ENCODE results near the gene ALK. TPM values are rescaled to one million over a fixed set of nuclear protein-coding genes. Genes with fewer than 3 reads are reported as not detected.
A peak's percentile ranks its signal among the peaks of the same experiment; 100 is the strongest.

ALK gene
- total and polyA plus RNA-seq, 2 donors (not counting 1 experiment from before 2014, with no cell fraction given), result under 0.01 to 0.02 TPM

DNA sequence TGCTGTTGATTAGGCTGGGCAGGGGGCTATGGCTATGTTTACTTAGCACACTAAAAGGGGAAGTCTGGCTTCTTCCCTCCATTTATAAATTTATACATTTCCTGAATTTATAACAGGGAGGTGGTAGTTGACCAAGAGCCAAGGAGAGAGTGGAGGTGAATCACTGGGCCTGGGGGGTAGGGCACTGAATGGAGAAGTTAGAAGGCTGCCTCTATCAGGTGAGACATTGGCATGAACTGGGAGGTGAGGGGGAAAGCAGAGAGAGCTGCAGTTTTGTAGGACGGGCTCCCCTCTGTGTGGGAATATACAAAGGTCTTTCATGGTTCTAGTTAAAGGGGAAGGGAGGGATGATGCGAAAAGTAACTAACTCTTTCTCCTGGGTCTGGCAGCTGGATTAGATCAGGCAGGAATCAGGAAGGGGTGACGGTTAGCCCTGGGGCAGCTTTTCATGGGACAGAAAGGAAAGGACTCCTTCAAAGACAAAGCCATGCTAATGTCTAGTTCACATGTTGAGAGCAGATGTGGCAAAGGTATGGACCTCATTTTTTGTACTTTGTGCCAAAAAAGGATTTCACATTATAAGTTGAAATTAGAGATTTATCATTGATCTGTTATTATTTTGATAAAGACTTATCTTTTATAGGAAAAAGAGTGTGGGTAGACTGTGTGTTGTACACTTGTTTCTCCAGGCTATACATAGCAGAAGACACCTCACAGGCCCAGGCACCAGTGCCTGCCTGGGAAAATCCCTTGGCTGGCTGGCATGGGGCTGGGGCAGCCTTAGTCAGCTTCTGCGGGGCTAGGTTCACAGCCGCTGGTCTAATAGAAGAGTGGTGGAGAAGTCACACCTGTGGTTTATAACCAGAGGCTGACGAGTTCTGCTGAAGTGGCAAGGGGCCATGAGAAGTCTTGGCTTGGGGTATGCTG is 647.4 kb downstream of the ALK start:
- peak in 1 of 2 donors; percentile 17 for DNase-seq (ENCODE audit: low read depth in 2 of 2)
- Histone ChIP-seq H3K79me2 (ENCODE audit: control insufficient read depth, insufficient read depth, low read length) (no peaks in the 10 kb centered on the region), H3K4me1 (ENCODE audit: control insufficient read depth, extremely low read depth, insufficient read depth, low read length) (no peaks in the 10 kb centered on the region), H3K27ac (ENCODE audit: insufficient read depth, low read length) (no peak overlapping the region), H3K27me3 (ENCODE audit: control insufficient read depth, insufficient read depth, low read length) (no peaks in the 10 kb centered on the region), H3K9me3 (ENCODE audit: control insufficient read depth, insufficient read depth, low read depth, low read length) (no peaks in the 10 kb centered on the region), H3K4me3 (replicated peaks in 1 of 4; ENCODE audit: control extremely low read depth in 1 of 4, insufficient read depth in 1 of 4, low read depth in 3 of 4, low read length in 4 of 4) (no peak overlapping the region), H4K20me1 (ENCODE audit: control insufficient read depth, extremely low read depth, insufficient read depth, low read length) (no peaks in the 10 kb centered on the region), H2AFZ (ENCODE audit: low read length) (no peak overlapping the region), H3K36me3 (ENCODE audit: control insufficient read depth, insufficient read depth, low read length) (no peaks in the 10 kb centered on the region), H3K9ac (ENCODE audit: insufficient read depth, low read length) (no peak overlapping the region), H3K4me2 (ENCODE audit: extremely low read depth, insufficient read depth, low read length) (no peak overlapping the region)
- TF ChIP-seq, protein P1, sequence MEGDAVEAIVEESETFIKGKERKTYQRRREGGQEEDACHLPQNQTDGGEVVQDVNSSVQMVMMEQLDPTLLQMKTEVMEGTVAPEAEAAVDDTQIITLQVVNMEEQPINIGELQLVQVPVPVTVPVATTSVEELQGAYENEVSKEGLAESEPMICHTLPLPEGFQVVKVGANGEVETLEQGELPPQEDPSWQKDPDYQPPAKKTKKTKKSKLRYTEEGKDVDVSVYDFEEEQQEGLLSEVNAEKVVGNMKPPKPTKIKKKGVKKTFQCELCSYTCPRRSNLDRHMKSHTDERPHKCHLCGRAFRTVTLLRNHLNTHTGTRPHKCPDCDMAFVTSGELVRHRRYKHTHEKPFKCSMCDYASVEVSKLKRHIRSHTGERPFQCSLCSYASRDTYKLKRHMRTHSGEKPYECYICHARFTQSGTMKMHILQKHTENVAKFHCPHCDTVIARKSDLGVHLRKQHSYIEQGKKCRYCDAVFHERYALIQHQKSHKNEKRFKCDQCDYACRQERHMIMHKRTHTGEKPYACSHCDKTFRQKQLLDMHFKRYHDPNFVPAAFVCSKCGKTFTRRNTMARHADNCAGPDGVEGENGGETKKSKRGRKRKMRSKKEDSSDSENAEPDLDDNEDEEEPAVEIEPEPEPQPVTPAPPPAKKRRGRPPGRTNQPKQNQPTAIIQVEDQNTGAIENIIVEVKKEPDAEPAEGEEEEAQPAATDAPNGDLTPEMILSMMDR (conservative IDR thresholded peaks at IDR 0.05 in 1 of 2, IDR thresholded peaks at IDR 0.05 in 1 of 2; ENCODE audit: low read depth in 1 of 2, low read length in 2 of 2), result no peak
- no peak for TF ChIP-seq EZH2 (IDR thresholded peaks at IDR 0.05; ENCODE audit: low read length, missing control alignments)

DNA sequence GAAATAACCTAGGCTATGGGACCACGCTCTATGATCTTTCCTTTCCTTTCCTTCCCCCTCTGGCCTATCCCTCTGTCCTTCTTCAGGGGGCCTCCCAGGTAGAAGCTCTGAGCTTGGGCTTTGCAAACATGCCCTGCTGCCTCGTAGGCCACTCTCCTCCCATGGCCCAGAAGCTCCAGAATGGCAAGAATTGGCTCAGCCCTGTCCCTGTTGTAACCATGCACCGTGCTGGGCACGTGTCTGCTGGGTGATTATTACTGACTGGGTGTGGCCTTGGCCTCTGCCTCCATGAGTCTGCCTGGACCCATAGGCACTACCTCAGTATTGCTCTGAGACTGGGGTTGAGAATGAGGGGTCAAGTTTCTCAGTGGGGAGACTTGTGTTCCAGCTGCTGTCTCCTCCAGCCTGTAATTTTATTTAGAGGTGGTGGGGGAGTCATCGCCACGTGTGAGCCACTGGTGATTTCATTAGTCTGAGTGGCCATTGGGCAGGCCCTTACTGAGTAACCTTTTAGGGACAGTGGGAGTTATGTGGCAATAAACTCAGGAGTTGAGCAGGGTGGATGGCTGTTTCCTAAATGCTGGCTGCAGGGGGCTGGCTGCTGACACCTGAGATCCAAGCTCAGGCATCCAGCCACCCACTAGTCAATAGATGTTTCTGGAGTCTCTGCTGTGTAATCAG is 648.2 kb downstream of the ALK start:
- no peak overlapping the region for H3K4me3 ChIP-seq (replicated peaks in 1 of 4; ENCODE audit: control extremely low read depth in 1 of 4, insufficient read depth in 1 of 4, low read depth in 3 of 4, low read length in 4 of 4)
- H2AFZ ChIP-seq (ENCODE audit: low read length), result no peak overlapping the region
- H4K20me1 ChIP-seq (ENCODE audit: control insufficient read depth, extremely low read depth, insufficient read depth, low read length), result no peaks in the 10 kb centered on the region
- DNase-seq (ENCODE audit: low read depth in 2 of 2), result no peak
- H3K9ac ChIP-seq (ENCODE audit: insufficient read depth, low read length), result no peak overlapping the region
- H3K27ac ChIP-seq (ENCODE audit: insufficient read depth, low read length), result no peak overlapping the region
- no peak overlapping the region for H3K4me2 ChIP-seq (ENCODE audit: extremely low read depth, insufficient read depth, low read length)
- H3K4me1 ChIP-seq (ENCODE audit: control insufficient read depth, extremely low read depth, insufficient read depth, low read length), result no peaks in the 10 kb centered on the region
- no peak for TF ChIP-seq EZH2 (IDR thresholded peaks at IDR 0.05; ENCODE audit: low read length, missing control alignments)
- TF ChIP-seq, protein P1 (conservative IDR thresholded peaks at IDR 0.05 in 1 of 2, IDR thresholded peaks at IDR 0.05 in 1 of 2; ENCODE audit: low read depth in 1 of 2, low read length in 2 of 2), result no peak
- no peaks in the 10 kb centered on the region for H3K36me3 ChIP-seq (ENCODE audit: control insufficient read depth, insufficient read depth, low read length)
- no peaks in the 10 kb centered on the region for H3K79me2 ChIP-seq (ENCODE audit: control insufficient read depth, insufficient read depth, low read length)
- H3K27me3 ChIP-seq (ENCODE audit: control insufficient read depth, insufficient read depth, low read length), result no peaks in the 10 kb centered on the region
- H3K9me3 ChIP-seq (ENCODE audit: control insufficient read depth, insufficient read depth, low read depth, low read length), result no peaks in the 10 kb centered on the region

GRCh38 chr2:29272311-29272710 is 649.1 kb downstream of the ALK start:
- H3K27me3 ChIP-seq (ENCODE audit: control insufficient read depth, insufficient read depth, low read length), result no peaks in the 10 kb centered on the region
- no peaks in the 10 kb centered on the region for H3K9me3 ChIP-seq (ENCODE audit: control insufficient read depth, insufficient read depth, low read depth, low read length)
- H3K79me2 ChIP-seq (ENCODE audit: control insufficient read depth, insufficient read depth, low read length), result no peaks in the 10 kb centered on the region
- no peak overlapping the region for H3K4me2 ChIP-seq (ENCODE audit: extremely low read depth, insufficient read depth, low read length)
- no peaks in the 10 kb centered on the region for H3K36me3 ChIP-seq (ENCODE audit: control insufficient read depth, insufficient read depth, low read length)
- TF ChIP-seq, protein P1 (conservative IDR thresholded peaks at IDR 0.05 in 1 of 2, IDR thresholded peaks at IDR 0.05 in 1 of 2; ENCODE audit: low read depth in 1 of 2, low read length in 2 of 2), result no peak
- no peak for TF ChIP-seq EZH2 (IDR thresholded peaks at IDR 0.05; ENCODE audit: low read length, missing control alignments)
- H3K9ac ChIP-seq (ENCODE audit: insufficient read depth, low read length), result no peak overlapping the region
- H3K27ac ChIP-seq (ENCODE audit: insufficient read depth, low read length), result no peak overlapping the region
- no peaks in the 10 kb centered on the region for H3K4me1 ChIP-seq (ENCODE audit: control insufficient read depth, extremely low read depth, insufficient read depth, low read length)
- no peak for DNase-seq (ENCODE audit: low read depth in 2 of 2)
- no peaks in the 10 kb centered on the region for H4K20me1 ChIP-seq (ENCODE audit: control insufficient read depth, extremely low read depth, insufficient read depth, low read length)
- no peak overlapping the region for H2AFZ ChIP-seq (ENCODE audit: low read length)
- H3K4me3 ChIP-seq (replicated peaks in 1 of 4; ENCODE audit: control extremely low read depth in 1 of 4, insufficient read depth in 1 of 4, low read depth in 3 of 4, low read length in 4 of 4), result no peak overlapping the region
